HG02970 (cell line): ENCODE measurements around the gene GMPPB.

Source experiments
- ATAC-seq: cut with Tn5 transposase; IDR thresholded peaks from one replicate; pipeline ENCODE4 v1.9.1; 2021; ENCODE audit warnings: mild to moderate bottlenecking, moderate library complexity, moderate number of reproducible peaks; ENCODE audit not compliant: unreplicated experiment, low FRiP score

GMPPB gene

DNA sequence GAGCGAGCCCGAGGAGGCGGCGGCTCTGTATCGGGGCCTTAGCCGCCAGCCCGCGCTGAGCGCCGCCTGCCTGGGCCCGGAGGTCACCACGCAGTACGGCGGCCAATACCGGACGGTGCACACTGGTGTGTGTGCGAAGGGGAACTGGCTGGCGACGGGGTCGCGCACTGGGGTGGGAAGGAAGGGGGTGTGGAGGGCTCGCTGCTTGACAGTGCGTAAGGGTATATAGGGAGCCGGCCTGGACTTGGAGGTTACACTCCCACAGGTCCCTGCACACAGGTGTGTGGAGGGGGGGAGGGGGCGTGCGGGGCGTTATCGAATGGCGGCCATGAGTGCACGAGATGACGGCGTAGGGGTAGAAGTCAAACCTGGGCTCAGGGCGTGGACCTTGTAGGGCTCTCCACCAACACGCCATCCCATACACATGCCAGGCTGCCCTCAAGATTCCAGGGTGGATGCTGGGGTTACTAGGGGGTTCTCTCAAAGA lies 49.2 kb downstream of the GMPPB start:
- peak; percentile 10 for ATAC-seq

DNA sequence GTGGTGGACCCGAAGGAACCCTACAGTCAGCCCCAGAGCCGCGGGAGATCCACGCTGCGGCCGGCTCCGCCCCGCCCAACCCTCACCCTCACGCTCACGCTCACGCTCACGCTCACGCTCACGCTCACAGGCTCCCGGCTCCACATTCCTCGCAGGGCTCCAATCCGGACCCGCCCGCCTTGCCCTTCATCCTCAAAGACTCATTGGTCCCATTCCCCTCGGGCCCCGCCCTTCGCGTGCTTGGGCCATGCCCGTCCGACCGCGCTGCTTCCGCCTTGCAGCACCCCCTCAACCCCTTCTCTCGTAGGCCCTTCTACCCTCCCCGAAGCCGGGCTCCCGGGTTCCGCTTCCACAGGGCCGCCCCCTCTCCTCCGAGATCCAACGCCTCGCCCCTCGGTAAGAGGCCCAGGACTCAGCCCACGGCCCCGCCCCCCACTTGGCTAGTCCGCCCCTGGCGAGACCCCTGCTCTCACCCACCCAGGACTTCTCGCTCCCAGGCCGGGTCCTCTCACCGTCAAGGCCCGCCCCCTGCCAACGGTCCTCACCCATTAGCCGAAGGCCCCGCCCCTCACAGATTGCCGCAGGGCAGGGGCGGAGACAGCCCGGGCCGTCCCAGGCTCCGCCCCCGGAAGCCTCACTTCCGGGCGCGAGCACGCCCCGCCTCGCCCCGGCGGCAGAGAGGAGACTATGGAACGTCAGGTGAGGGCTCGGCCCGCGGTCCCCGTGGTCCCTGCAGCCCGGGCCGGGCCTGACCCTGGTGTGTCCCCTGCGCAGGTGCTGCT lies 49.8 kb downstream of the GMPPB start, which contains the start of gene APEH:
APEH (plus strand) TSS at position 637 of the 782 bp plus-strand sequence; CDS start at position 688, 51 bp downstream.
- ATAC-seq, result peak; percentile 73

GRCh38 chr3:49673121-49673714 lies 50.5 kb downstream of the GMPPB start:
- ATAC-seq, result peak; percentile 10

DNA sequence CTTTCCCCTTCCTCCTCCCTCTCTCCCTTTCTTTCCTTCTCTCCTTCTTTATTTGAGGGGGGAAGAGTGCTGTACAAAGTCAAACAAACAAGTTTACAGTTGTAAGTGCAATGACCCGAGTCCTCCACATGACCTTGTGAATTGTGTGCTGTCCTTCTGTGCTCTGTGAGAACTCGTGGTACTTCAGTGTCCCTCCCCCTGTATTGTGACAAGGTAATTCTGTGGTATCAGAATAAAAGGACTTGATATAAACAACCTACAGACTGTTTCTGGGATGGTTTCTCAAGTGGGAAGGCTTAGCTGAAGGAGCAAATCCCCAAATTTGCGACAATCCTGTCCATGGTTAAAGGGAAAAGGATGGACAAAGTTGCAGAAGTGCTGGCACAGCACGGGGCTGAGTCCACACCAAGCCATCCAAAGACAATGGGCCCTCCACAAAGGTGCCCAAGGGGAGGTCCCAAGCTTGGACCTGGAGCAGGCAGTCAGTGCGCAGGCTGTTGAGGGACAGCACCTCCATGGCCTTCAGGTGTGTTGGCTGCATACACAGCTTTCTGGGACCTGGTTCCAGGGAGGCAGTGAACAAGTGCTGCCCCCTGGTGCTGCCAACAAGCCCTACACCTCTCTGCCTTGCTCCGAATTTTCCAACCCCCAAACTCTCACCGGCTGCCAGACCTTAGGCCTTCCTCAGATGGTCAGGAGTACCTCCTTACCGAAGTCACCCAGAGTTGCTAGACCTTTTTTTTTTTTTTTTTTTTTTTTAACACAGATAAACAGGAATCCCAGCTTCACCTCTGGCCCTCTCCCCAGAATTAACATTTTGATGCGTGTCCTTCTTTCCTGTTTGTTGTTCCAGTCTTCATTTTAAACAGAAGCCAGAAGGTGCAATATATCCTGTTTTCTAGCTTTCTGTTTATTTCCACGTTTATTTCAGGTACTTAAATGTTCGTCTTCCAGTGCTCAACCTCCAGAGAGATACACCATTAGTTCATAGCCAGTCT lies 52.2 kb downstream of the GMPPB start:
- ATAC-seq, result no peak

DNA sequence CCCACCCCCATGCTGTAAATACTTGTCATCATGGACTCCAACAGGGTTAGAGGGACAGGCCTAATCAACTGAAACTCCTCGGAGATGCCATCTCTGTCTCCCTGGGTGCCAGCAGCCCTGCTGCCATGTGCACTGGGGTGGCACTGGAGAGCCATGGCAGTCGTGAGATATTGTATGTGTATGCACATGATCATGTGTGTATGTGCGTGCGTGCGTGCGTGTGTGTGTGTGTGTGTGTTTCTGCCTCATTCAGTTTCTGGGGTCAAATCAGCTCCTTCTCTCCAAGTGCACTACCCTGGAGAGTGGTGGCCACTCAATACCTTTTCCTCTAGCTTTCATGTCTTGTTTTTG lies 52.8 kb downstream of the GMPPB start:
- ATAC-seq, result no peak
